GM12864 (cell line): ENCODE data around the gene DPH2.
A peak's percentile ranks its signal among the peaks of the same experiment; 100 is the strongest.

Source experiments
- DNase-seq: peaks from one replicate; pipeline ENCODE4 v3.0.0-alpha.2; 2011; ENCODE audit warnings: low read depth
- H3K4me3 ChIP-seq: 2 replicates; pipeline ENCODE4 v1.5.1; 2011; ENCODE audit warnings: mild to moderate bottlenecking, low read depth, low read length, control low read depth
- TF ChIP-seq, protein P1 (sequence below): IDR thresholded peaks from 2 replicates; pipeline ENCODE4 v1.5.1; 2011; ENCODE audit warnings: low read depth, mild to moderate bottlenecking, moderate library complexity, low read length, control low read depth, inconsistent platforms; ENCODE audit errors: missing control alignments

Gene DPH2

GRCh38 chr1:43979261-43979527 is 9.4 kb downstream of the DPH2 start:
- TF ChIP-seq, protein P1, sequence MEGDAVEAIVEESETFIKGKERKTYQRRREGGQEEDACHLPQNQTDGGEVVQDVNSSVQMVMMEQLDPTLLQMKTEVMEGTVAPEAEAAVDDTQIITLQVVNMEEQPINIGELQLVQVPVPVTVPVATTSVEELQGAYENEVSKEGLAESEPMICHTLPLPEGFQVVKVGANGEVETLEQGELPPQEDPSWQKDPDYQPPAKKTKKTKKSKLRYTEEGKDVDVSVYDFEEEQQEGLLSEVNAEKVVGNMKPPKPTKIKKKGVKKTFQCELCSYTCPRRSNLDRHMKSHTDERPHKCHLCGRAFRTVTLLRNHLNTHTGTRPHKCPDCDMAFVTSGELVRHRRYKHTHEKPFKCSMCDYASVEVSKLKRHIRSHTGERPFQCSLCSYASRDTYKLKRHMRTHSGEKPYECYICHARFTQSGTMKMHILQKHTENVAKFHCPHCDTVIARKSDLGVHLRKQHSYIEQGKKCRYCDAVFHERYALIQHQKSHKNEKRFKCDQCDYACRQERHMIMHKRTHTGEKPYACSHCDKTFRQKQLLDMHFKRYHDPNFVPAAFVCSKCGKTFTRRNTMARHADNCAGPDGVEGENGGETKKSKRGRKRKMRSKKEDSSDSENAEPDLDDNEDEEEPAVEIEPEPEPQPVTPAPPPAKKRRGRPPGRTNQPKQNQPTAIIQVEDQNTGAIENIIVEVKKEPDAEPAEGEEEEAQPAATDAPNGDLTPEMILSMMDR = no peak
- H3K4me3 ChIP-seq = peak overlapping the region; percentile 56
- DNase-seq = no peak

- H3K4me3 ChIP-seq = peak overlapping the region; percentile 56
- DNase-seq = no peak
- TF ChIP-seq, protein P1 = no peak
Measured at GRCh38 chr1:43979528-43980254, 9.9 kb downstream of the DPH2 start.

DNA sequence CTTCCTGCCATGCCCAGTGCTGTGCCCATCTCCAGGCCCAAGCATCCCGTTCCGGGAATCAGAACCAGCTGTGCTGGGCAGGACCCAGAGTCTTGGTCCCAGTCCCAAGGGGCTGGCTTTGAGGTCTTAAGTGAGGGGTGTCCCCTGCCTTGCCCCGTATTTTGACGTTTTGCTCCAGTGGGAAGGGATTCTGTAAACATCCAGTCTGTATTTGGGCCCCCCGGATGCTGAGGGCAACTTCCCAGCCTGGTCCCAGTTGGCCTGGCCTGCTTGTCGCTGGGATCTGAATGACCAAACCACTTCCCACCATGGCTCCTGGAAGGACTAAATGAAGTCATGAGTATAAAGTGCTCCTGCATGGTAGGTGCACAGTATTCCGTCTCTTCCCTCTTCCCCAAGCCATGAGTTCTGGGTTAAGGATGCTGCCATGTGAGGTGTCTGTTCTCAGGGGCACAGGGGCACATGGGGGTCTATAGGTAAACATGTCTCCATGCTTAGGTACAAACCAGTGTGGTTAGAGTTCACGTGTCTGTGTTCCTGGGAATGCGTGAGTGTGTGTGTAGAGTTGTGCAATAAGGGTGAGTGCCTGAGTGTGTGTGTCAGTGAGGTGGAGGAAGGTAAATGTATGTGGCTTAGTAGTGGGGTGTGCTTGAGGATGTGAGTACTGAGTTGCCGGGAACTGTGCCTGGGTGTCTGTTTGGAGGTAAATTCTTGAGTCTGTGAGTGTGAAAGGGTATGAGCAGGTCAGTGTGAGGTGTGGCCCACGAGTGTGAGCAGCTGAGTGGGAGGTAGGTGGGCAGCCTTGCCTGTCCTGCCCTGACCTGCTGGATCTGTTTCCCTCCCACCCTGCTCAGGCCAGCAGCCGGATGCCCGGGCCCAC is 10.7 kb downstream of the DPH2 start:
- TF ChIP-seq, protein P1 = no peak
- peak overlapping the region; percentile 56 for H3K4me3 ChIP-seq
- DNase-seq = no peak

DNA sequence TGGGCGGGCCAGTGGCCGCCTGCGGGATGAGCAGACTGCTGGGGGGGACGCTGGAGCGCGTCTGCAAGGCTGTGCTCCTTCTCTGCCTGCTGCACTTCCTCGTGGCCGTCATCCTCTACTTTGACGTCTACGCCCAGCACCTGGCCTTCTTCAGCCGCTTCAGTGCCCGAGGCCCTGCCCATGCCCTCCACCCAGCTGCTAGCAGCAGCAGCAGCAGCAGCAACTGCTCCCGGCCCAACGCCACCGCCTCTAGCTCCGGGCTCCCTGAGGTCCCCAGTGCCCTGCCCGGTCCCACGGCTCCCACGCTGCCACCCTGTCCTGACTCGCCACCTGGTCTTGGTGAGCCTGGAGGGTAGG is 11.3 kb downstream of the DPH2 start:
- no peak overlapping the region; the same call in 1 of the 2 replicates for H3K4me3 ChIP-seq
- TF ChIP-seq, protein P1 = no peak
- DNase-seq = no peak

GRCh38 chr1:43981636-43982035 is 11.8 kb downstream of the DPH2 start:
- no peak for DNase-seq
- TF ChIP-seq, protein P1 = no peak
- no peak overlapping the region for H3K4me3 ChIP-seq

DNA sequence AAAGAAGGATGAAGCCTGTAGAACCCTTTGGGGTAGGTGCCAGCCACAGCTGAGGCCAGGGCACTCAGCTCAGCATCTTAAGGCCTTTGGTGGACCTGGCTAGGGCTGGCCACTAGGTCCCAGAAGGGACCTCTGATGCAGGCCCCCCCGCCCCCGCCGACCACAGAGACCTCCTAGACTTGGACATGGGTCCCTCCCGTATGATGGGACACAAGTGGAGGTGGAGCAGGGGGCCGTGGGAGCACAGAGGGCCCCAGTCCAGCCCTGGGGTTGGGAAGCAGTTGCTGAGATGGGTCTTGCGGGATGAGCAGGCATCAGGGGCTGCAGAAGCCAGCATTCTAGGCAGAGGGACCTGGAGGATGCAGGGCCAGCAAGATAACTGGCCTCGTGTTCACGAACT is 12.4 kb downstream of the DPH2 start:
- H3K4me3 ChIP-seq = no peak overlapping the region
- no peak for DNase-seq
- TF ChIP-seq, protein P1 = no peak
